ENCODE data around the gene GGNBP2. TPM values are rescaled to one million over a fixed set of nuclear protein-coding genes. Genes with fewer than 3 reads are reported as not detected.

Gene GGNBP2
- total RNA-seq, 4 donors from 2014 or later = 48.6 to 128 (median 91.6) TPM

- Histone ChIP-seq H3K4me3 (no peak overlapping the region), H3K36me3 (peaks cover 0 to 6% (median 0%) of the 10 kb centered on the region in 4 donors), H3K27ac (no peak overlapping the region), H3K4me1 (no peaks in the 10 kb centered on the region), H3K27me3 (no peaks in the 10 kb centered on the region), H3K9me3 (no peaks in the 10 kb centered on the region)
- in situ Hi-C loops (cut with MboI; ENCODE audit: low pct_ligation_motif_present in 1 of 4, low pct_unique_long_range_greater_than_20kb in 1 of 4, low sequenced_read_pairs in 3 of 4) = no loop called here
- intact Hi-C loops (cut with DNase I; ENCODE audit: low total_unique reads) = no loop called here
- no peak for TF ChIP-seq POLR2A (IDR thresholded peaks at IDR 0.05)
- no peak for TF ChIP-seq CTCF (IDR thresholded peaks at IDR 0.05)
- TF ChIP-seq EP300 (IDR thresholded peaks at IDR 0.05; ENCODE audit: low read depth) = no peak
- no peak for TF ChIP-seq POLR2AphosphoS5 (IDR thresholded peaks at IDR 0.05)
- no peak for DNase-seq
- 80% methylated on average over 14 of the region's 14 CpGs; no CpG with 5 or more reads in 1 of the 2 donors for WGBS, 2 donors (ENCODE audit: low coverage in 1 of 2)
These were observed 34.1 kb upstream of the GGNBP2 start for GRCh38 chr17:36510636-36511035.

DNA sequence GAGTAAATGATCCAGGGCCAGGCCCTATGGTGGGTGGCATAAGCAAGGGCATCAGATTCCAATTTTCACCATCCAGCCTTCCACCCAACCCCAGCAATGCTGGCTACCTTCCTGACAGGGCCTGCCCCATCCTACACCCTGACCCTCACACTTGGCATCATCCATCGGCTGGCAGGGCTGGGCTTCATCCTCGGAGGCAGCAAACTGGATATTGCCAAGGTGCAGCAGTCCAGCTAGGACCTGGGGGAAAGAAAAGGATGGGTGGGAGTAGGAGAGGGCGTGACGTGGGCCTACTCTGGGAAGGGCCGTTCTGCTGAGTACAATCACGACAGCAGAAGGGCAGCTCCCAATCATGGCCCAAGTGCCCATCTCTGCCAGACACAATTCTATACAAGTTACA, 33.5 kb upstream of the GGNBP2 start:
- in situ Hi-C loops (cut with MboI; ENCODE audit: low pct_ligation_motif_present in 1 of 4, low pct_unique_long_range_greater_than_20kb in 1 of 4, low sequenced_read_pairs in 3 of 4) = no loop called here
- H3K9me3 ChIP-seq = no peaks in the 10 kb centered on the region
- 84% methylated on average over 6 of the region's 6 CpGs; no CpG with 5 or more reads in 1 of the 2 donors for WGBS, 2 donors (ENCODE audit: low coverage in 1 of 2)
- TF ChIP-seq CTCF (IDR thresholded peaks at IDR 0.05) (no peak), POLR2A (IDR thresholded peaks at IDR 0.05) (no peak), POLR2AphosphoS5 (IDR thresholded peaks at IDR 0.05) (no peak), EP300 (IDR thresholded peaks at IDR 0.05; ENCODE audit: low read depth) (no peak)
- no peak overlapping the region for H3K27ac ChIP-seq
- no peaks in the 10 kb centered on the region for H3K27me3 ChIP-seq
- no peak overlapping the region for H3K4me3 ChIP-seq
- peaks cover 0 to 9% (median 0%) of the 10 kb centered on the region in 4 donors for H3K36me3 ChIP-seq
- no peaks in the 10 kb centered on the region for H3K4me1 ChIP-seq
- DNase-seq = no peak
- intact Hi-C loops (cut with DNase I; ENCODE audit: low total_unique reads) = no loop called here

- intact Hi-C loops (cut with DNase I; ENCODE audit: low total_unique reads) = no loop called here
- 93% methylated on average over 5 of the region's 5 CpGs; no CpG with 5 or more reads in 1 of the 2 donors for WGBS, 2 donors (ENCODE audit: low coverage in 1 of 2)
- in situ Hi-C loops (cut with MboI; ENCODE audit: low pct_ligation_motif_present in 1 of 4, low pct_unique_long_range_greater_than_20kb in 1 of 4, low sequenced_read_pairs in 3 of 4) = no loop called here
- Histone ChIP-seq H3K36me3 (peaks cover 0 to 9% (median 0%) of the 10 kb centered on the region in 4 donors), H3K27ac (no peak overlapping the region), H3K4me1 (no peaks in the 10 kb centered on the region), H3K27me3 (no peaks in the 10 kb centered on the region), H3K4me3 (no peak overlapping the region), H3K9me3 (no peaks in the 10 kb centered on the region)
- no peak for DNase-seq
- TF ChIP-seq EP300 (IDR thresholded peaks at IDR 0.05; ENCODE audit: low read depth) (no peak), POLR2A (IDR thresholded peaks at IDR 0.05) (no peak), CTCF (IDR thresholded peaks at IDR 0.05) (no peak), POLR2AphosphoS5 (IDR thresholded peaks at IDR 0.05) (no peak)
These were observed 32.1 kb upstream of the GGNBP2 start for GRCh38 chr17:36512641-36513040.

DNA sequence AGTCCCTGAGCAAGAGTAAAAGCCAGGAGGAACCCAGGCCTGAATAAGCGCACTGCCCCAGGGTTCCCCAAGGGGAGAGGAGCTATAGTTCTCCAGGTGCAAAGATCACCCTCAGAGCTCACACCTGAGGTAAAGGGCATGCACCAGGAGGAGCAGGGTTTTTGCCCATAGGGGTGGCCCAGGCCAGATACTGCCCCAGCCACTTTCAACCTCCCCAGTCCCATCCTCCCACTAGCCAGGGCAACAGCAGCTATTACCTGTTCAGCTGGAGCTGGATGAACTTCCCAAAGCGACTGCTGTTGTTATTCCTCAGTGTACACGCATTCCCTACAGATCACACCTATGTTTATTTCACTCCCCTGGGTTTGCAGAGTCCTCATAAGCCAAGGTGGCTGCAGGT, 29.9 kb upstream of the GGNBP2 start:
- intact Hi-C loops (cut with DNase I; ENCODE audit: low total_unique reads) = no loop called here
- WGBS, 2 donors (ENCODE audit: low coverage in 1 of 2) = 94% methylated on average over 3 of the region's 3 CpGs; no CpG with 5 or more reads in 1 of the 2 donors
- Histone ChIP-seq H3K9me3 (no peaks in the 10 kb centered on the region), H3K36me3 (peaks cover 0 to 9% (median 0%) of the 10 kb centered on the region in 4 donors), H3K27me3 (no peaks in the 10 kb centered on the region), H3K27ac (no peak overlapping the region), H3K4me3 (no peak overlapping the region), H3K4me1 (no peaks in the 10 kb centered on the region)
- no peak for DNase-seq
- in situ Hi-C loops (cut with MboI; ENCODE audit: low pct_ligation_motif_present in 1 of 4, low pct_unique_long_range_greater_than_20kb in 1 of 4, low sequenced_read_pairs in 3 of 4) = no loop called here
- no peak for TF ChIP-seq POLR2AphosphoS5 (IDR thresholded peaks at IDR 0.05)
- TF ChIP-seq EP300 (IDR thresholded peaks at IDR 0.05; ENCODE audit: low read depth) = no peak
- TF ChIP-seq CTCF (IDR thresholded peaks at IDR 0.05) = no peak
- no peak for TF ChIP-seq POLR2A (IDR thresholded peaks at IDR 0.05)

All from transverse colon (tissue), 4 donors.